ENCODE results near the gene HSCB.
"Not testable (repeated sequence)": the region's sequence is repeated elsewhere in the genome, so short reads cannot be mapped to it uniquely, and the experiment has no call there.

Gene HSCB

GRCh38 chr22:28761449-28761755, 19.6 kb downstream of the HSCB start:
- H4K20me1 ChIP-seq (ENCODE audit: low read depth, low read length), result no peaks in the 10 kb centered on the region
- no peak overlapping the region for H3K27ac ChIP-seq (ENCODE audit: low read depth, low read length)
- TF ChIP-seq CTCF (IDR thresholded peaks at IDR 0.05; ENCODE audit: insufficient read depth, low read length, poor library complexity, severe bottlenecking), result no peak
- H3K9me2 ChIP-seq (replicated peaks; ENCODE audit: insufficient read depth, low read length), result no peaks in the 10 kb centered on the region
- H3K79me2 ChIP-seq (ENCODE audit: insufficient read depth, low read length), result no peaks in the 10 kb centered on the region
- no peak overlapping the region for H3K4me3 ChIP-seq (ENCODE audit: insufficient read depth, low read length, poor library complexity, severe bottlenecking)
- H3K27me3 ChIP-seq (ENCODE audit: low read length), result no peaks in the 10 kb centered on the region
- no peak overlapping the region for H3K4me2 ChIP-seq (ENCODE audit: low read depth, low read length, poor library complexity, severe bottlenecking)
- H3K36me3 ChIP-seq (ENCODE audit: low read length), result no peaks in the 10 kb centered on the region
- H3F3A ChIP-seq (ENCODE audit: insufficient read depth), result 0 out of 2 replicates have a peak, but pooled peaks cover 5% of the 10 kb centered on the region
- no peak overlapping the region for H2AFZ ChIP-seq (ENCODE audit: low read depth, low read length, severe bottlenecking)
- H3K9me3 ChIP-seq (ENCODE audit: insufficient read depth, low read length), result no peaks in the 10 kb centered on the region
- H3K9ac ChIP-seq (ENCODE audit: low read length), result no peak overlapping the region

GRCh38 chr22:28762000-28762399, 20.2 kb downstream of the HSCB start:
- not testable (repeated sequence) for H2AFZ ChIP-seq (ENCODE audit: low read depth, low read length, severe bottlenecking); H3K27me3 ChIP-seq (ENCODE audit: low read length); H3K4me2 ChIP-seq (ENCODE audit: low read depth, low read length, poor library complexity, severe bottlenecking); H3K9me3 ChIP-seq (ENCODE audit: insufficient read depth, low read length); H3K36me3 ChIP-seq (ENCODE audit: low read length); H3K27ac ChIP-seq (ENCODE audit: low read depth, low read length); H3K9me2 ChIP-seq (replicated peaks; ENCODE audit: insufficient read depth, low read length); H3K79me2 ChIP-seq (ENCODE audit: insufficient read depth, low read length); H3K9ac ChIP-seq (ENCODE audit: low read length); H4K20me1 ChIP-seq (ENCODE audit: low read depth, low read length); H3K4me3 ChIP-seq (ENCODE audit: insufficient read depth, low read length, poor library complexity, severe bottlenecking); H3F3A ChIP-seq (ENCODE audit: insufficient read depth)

GRCh38 chr22:28766628-28767027, 24.8 kb downstream of the HSCB start:
- Histone ChIP-seq H3F3A (ENCODE audit: insufficient read depth) (no peaks in the 10 kb centered on the region), H4K20me1 (ENCODE audit: low read depth, low read length) (no peaks in the 10 kb centered on the region), H3K4me2 (ENCODE audit: low read depth, low read length, poor library complexity, severe bottlenecking) (no peak overlapping the region), H3K9ac (ENCODE audit: low read length) (no peak overlapping the region), H2AFZ (ENCODE audit: low read depth, low read length, severe bottlenecking) (no peak overlapping the region), H3K79me2 (ENCODE audit: insufficient read depth, low read length) (no peaks in the 10 kb centered on the region), H3K9me2 (replicated peaks; ENCODE audit: insufficient read depth, low read length) (no peaks in the 10 kb centered on the region), H3K27ac (ENCODE audit: low read depth, low read length) (no peak overlapping the region), H3K27me3 (ENCODE audit: low read length) (no peaks in the 10 kb centered on the region), H3K36me3 (ENCODE audit: low read length) (no peaks in the 10 kb centered on the region), H3K4me3 (ENCODE audit: insufficient read depth, low read length, poor library complexity, severe bottlenecking) (no peak overlapping the region), H3K9me3 (ENCODE audit: insufficient read depth, low read length) (no peaks in the 10 kb centered on the region)
- TF ChIP-seq EZH2phosphoT487 (conservative IDR thresholded peaks at IDR 0.05; ENCODE audit: low read length) (no peak), CTCF (IDR thresholded peaks at IDR 0.05; ENCODE audit: insufficient read depth, low read length, poor library complexity, severe bottlenecking) (no peak)

- no peaks in the 10 kb centered on the region for H3F3A ChIP-seq (ENCODE audit: insufficient read depth)
- no peak overlapping the region for H3K9ac ChIP-seq (ENCODE audit: low read length)
- H3K4me3 ChIP-seq (ENCODE audit: insufficient read depth, low read length, poor library complexity, severe bottlenecking), result no peak overlapping the region
- no peak overlapping the region for H3K27ac ChIP-seq (ENCODE audit: low read depth, low read length)
- no peak overlapping the region for H3K4me2 ChIP-seq (ENCODE audit: low read depth, low read length, poor library complexity, severe bottlenecking)
- H3K36me3 ChIP-seq (ENCODE audit: low read length), result no peaks in the 10 kb centered on the region
- H2AFZ ChIP-seq (ENCODE audit: low read depth, low read length, severe bottlenecking), result no peak overlapping the region
- no peaks in the 10 kb centered on the region for H4K20me1 ChIP-seq (ENCODE audit: low read depth, low read length)
- H3K9me2 ChIP-seq (replicated peaks; ENCODE audit: insufficient read depth, low read length), result no peaks in the 10 kb centered on the region
- TF ChIP-seq EZH2phosphoT487 (conservative IDR thresholded peaks at IDR 0.05; ENCODE audit: low read length) (no peak), CTCF (IDR thresholded peaks at IDR 0.05; ENCODE audit: insufficient read depth, low read length, poor library complexity, severe bottlenecking) (no peak)
- no peaks in the 10 kb centered on the region for H3K27me3 ChIP-seq (ENCODE audit: low read length)
- peaks cover 8% of the 10 kb centered on the region for H3K79me2 ChIP-seq (ENCODE audit: insufficient read depth, low read length)
- no peaks in the 10 kb centered on the region for H3K9me3 ChIP-seq (ENCODE audit: insufficient read depth, low read length)
Measured at GRCh38 chr22:28768701-28769393, 27.0 kb downstream of the HSCB start.
